Endometrial microvascular endothelial cells (primary cell): ENCODE results near the gene PDZRN4. TPM values are rescaled to one million over a fixed set of nuclear protein-coding genes. Genes with fewer than 3 reads are reported as not detected.
"Not testable (repeated sequence)": the region's sequence is repeated elsewhere in the genome, so short reads cannot be mapped to it uniquely, and the experiment has no call there.

ENCODE experiments used
- in situ Hi-C: cut with HindIII; loops from 2 replicates; pipeline ENCODE4 v1.10.0; 2017; ENCODE audit warnings: low sequenced_read_pairs, low pct_unique_long_range_greater_than_20kb; ENCODE audit errors: inconsistent ontology term
- total RNA-seq: library from RNA; depleted of rRNA; stranded (reverse); fragments of >200 nt; gene quantifications from one replicate; pipeline ENCODE4 v1.2.3, GENCODE V29; 2015; ENCODE audit errors: inconsistent ontology term

PDZRN4 gene
- total RNA-seq, 1 donor from 2014 or later, result not detected

DNA sequence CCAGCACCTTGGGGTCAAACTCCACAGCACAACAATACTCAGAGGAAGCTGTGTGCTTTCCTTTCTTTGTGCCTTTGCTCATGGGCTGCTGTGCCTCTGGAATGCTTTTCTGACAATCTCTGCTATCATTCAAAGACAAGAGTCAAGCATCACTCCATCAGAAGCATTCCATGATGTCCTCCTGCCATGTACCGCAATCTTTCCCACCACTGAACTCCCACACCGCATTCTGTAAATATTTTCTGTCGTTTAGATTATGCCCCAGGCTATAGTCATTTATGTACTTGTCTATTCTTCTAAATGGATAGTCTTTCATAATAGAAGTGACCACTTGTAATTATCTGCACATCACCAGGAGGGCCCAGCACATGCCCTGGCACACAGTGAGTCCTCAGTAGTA, 327.8 kb downstream of the PDZRN4 start:
- in situ Hi-C loops, result no loop called here

GRCh38 chr12:41520869-41521268, 332.7 kb downstream of the PDZRN4 start:
- in situ Hi-C loops, result no loop called here

DNA sequence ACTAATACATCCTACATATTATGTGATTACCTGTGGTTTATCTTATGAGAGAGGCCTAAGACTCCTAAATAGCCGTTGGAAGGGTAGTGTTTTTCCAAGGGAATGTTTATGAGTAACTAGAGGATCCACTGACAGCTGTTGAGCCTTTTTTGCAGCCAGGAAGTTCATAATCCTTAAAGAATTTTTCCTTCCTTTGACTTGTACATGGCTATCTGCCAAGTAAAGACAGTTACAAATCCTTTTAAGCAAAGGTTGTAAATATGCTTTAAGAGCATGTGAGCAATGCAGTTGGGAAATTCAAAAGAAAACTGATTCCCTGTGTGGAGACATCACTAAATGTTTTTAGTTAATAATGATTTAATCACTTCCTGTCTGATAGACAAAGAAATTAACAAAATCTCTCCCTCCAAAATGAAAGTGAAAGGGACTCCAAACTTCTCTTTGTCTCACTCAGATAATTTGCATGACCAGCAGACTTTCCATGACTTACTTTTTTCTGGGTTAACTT, 333.8 kb downstream of the PDZRN4 start:
- in situ Hi-C loops, result no loop called here

GRCh38 chr12:41527062-41527461, 338.9 kb downstream of the PDZRN4 start:
- in situ Hi-C loops, result no loop called here

DNA sequence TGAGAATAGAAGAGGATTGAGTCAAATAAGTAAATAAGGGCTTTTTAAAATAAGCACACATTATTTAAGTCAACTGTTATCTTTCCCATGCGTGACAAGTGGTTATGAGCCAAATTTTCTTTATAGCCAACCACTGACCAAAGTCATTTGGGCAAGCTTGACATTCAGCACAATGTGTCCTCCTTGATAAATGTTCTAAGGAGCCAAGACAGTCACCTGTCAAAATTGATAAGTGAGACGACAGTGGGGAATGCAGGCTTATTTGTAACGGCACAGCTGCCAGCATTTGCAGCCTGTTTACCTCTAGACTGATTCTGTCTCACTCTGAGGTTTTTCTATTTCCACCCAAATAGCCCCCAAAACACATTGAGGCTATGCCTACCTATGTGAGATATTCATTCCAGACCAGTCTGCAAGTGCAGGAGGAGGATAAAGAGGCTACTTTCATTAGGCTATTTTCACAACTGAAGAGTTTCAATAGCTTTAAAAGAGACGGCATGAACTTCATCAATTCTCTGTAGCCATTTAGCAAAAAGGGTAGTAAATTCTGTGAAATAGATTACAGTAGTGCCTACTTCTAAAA, 339.5 kb downstream of the PDZRN4 start:
- in situ Hi-C loops, result no loop called here

DNA sequence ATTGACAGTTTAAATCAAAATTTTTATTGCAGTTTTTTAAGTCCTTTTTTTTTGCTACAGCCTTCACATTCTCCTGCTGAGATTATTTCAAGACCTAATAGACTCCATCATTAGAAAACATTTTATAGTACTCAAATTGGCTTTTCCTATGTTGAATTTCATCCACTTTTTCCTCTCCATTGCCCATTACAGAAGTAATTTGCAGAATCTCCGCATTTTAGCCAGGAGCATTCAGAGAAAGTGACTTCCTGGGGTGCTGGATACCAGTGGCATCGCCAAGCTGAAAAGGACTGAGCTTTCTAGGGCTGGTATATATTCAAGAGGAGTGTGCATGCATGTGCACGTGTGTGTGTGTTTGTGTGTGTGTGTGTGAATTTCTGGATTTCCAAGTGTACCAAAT, 340.8 kb downstream of the PDZRN4 start:
- in situ Hi-C loops, result no loop called here

DNA sequence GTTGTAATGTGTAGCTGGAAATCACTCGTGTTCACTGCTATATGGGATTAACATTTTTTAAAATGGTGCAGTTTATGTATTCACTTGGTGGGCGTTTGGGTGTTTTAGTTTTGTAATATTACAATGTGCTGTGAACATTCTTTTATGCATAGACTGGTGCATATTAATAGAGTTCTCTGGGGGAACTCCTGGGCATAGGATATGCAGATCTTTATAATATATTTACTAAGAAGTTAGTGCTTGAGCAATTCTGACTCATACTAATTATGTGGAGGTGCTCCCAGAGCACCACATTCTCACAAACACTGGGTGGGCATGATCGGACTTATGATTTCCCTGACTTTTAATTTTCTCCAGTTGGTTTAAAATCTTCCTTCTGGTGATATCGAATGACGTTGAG, 342.3 kb downstream of the PDZRN4 start:
- in situ Hi-C loops, result no loop called here

DNA sequence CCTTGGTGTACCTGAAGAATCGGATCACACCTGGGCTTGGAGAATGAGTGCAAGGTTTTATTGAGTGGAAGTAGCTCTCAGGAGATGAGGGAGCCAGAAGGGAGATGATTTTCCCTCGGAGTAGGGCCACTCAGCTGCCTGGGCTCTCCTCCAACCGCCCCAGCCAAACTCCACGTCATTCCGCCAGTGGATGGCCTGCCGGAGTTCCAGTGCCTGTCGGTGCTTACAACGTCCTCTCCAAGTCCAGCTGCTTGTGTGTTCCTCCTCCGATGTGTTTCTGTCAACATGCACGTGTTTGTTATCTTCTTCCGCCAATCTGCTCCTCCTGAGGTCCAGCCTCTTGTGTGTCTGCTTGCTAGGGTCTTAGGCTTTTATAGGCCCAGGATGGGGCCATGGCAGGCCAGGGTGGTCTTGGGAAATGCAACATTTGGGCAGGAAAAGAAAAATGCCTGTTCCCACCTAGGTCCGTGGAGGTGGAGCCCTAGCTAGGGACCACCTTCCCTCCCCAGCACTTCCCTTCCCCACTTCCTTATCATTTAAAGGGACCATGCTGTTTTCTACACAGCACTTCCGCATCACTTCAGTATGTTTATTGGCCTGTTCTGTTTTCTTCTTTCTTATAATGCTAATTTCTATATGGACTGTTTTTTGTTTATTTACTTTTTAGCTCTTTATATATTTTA, 343.2 kb downstream of the PDZRN4 start:
- in situ Hi-C loops, result no loop called here

DNA sequence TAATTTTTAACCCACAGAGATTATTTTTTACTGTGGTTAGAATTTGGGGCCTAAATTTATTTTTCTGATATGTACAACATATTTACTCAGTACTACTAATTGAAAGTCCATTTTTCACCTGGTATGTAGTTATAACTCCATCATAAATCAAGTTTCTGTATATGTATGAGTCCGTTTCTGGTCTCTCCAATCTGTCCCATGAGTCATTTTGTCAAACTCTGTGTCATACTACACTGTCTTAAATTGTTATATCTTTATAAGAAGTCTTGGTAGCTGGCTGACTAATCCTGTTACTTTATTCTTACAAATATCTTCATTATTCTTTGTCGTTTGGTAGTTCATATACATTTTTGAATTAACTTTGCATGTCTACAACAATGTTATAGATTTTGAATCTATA, 344.0 kb downstream of the PDZRN4 start:
- in situ Hi-C loops, result no loop called here

GRCh38 chr12:41536813-41537490, 348.8 kb downstream of the PDZRN4 start:
- in situ Hi-C loops, result no loop called here

DNA sequence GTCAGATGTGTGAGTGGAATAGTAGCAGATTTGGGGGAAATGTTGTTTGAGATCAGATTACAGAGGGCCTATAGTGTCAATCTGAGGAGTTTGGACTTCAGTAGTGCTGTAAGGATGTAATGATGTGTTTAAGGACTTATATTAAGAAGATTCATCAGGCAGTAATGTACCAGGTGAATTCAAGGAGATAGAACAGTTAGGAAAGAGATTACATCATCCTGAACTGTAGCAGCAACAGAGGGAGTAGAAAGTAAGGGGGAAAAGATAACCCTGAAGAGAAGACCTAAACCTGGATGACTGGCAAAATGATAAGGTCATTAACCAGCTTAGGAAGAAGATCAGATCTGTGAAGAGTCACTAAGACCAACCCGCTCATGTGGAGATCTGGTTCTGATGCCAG, 349.4 kb downstream of the PDZRN4 start:
- in situ Hi-C loops, result no loop called here

DNA sequence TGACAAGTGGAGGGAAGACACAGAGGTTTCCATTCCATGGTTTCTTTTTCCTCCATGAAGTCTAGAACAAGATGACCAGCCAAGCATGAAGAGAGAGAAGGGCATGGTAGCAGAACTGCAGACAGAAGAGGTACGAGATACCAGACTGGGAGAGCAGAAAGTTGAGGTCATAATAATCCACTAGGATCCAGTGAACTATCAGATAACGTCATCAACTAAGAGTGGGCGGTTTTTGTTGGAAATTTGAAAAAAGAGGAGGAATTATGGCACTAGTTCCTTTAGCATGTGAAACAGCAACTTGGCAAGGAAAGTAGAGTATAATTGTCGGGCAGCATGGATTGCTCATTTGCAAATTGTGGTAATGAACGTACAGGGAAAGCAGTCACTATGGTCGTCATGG, 357.6 kb downstream of the PDZRN4 start:
- in situ Hi-C loops, result no loop called here

- in situ Hi-C loops, result not testable (repeated sequence)
Observed at GRCh38 chr12:41547071-41547470, 359.0 kb downstream of the PDZRN4 start.

DNA sequence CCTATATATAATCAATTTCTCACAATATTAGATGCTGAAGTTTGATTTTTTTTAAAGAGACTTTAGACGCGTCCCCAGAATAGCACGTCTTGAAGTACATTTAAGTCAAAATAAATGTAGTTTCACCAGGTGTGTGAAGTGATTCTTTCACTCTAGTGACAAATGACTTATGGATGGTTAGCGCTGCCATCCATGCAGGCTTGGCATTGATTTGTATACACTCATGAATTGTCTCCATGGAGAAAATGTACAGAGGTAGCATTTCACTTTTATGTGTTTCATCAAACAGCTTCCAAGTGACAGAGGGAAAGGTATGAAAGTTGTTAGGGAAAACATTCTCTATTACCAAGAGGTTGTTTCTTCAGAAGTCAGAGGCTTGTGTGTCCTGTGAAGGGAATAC, 360.8 kb downstream of the PDZRN4 start:
- in situ Hi-C loops, result no loop called here

DNA sequence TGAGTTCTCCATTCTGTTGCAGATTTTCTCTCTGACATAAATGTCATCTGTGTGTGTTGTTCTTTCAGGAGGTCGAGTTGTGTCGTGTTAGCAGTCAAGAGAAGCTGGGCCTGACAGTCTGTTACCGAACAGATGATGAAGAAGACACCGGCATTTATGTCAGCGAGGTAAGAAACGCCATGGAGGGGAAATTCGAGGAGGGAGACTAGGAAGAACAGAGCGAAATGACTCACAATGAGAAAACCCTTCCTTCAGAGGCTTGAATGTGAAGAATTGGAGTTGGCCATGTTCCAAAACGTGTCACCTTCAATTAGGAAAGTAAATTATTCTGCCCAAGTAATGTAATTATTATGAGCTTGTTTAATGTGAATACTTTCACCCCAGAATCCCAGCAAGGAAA, 364.5 kb downstream of the PDZRN4 start:
- in situ Hi-C loops, result no loop called here

- in situ Hi-C loops, result no loop called here
Observed at GRCh38 chr12:41556176-41556575, 368.1 kb downstream of the PDZRN4 start.

DNA sequence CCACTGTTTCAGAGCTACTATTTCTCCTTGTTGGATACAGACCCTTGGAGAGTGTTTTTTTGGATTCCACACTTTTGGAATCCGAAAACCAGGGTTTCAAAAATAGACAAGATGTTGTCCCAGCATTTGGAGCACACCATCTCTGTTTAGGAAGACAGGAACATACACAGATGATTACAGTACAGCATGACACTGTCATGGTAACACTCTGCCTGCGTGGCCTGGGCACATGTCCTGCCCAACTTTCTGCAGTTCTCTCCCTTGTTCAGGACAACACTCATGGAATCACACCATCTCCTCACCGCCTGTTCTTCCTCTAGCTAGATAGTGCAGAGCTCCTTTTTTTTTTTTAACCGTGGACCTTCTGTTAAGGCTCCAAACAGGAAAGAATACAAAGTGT, 369.2 kb downstream of the PDZRN4 start:
- in situ Hi-C loops, result no loop called here

DNA sequence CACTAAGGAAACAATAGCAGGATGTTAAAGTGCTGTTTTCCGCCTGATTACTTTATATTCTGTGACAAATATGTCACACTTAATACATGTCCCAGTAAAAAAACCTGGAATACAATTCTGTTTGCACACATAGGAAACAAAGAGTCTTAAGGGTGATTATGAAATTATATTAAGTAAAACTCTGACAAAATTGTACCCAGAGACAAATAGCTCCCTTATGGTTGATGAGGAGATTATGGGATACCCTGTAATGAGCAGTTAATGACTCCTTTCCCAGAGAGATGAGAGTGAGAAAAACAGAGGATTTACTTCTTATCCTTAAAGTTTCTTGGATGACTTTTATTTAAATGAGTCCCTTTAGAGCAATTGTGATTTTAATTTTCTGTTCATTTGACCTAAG, 370.6 kb downstream of the PDZRN4 start:
- in situ Hi-C loops, result no loop called here

GRCh38 chr12:41563051-41563450, 374.9 kb downstream of the PDZRN4 start:
- in situ Hi-C loops, result no loop called here

DNA sequence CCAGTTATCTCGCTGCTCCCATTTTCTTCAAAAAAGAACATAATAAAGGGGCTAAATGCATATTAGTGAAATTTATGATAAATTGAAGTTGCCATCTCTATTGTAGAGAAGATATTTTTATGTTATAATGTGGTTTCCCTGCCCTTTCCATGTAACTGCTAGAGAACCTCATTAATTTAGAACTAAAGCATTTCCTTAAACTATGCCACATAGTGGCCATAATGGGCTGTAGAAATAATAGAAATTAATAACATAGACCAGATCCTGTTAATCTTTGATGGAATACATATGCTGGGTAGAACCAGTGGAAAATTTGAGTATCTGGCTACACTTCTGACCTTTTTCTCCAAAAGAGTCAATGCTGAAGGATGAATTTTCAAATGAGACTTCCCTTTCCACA, 376.7 kb downstream of the PDZRN4 start:
- in situ Hi-C loops, result no loop called here
